WERI-Rb-1 (cell line): Measurements from ENCODE around the gene KIF3B.

Experiments
- DNase-seq: peaks from one replicate; pipeline ENCODE4 v3.0.0-alpha.2; 2020
- H3K27ac ChIP-seq: fragments of 250-450 bp; sonication (Bioruptor Pico); 2 replicates; pipeline ENCODE4 v1.5.1; 2020; ENCODE audit warnings: mild to moderate bottlenecking, moderate library complexity
- H3K27me3 ChIP-seq: fragments of 250-450 bp; sonication (Bioruptor Pico); 2 replicates; pipeline ENCODE4 v1.5.1; 2021; ENCODE audit warnings: mild to moderate bottlenecking, low read depth, moderate library complexity; ENCODE audit not compliant: insufficient read depth, severe bottlenecking
- H3K36me3 ChIP-seq: fragments of 250-450 bp; sonication (Bioruptor Pico); 2 replicates; pipeline ENCODE4 v1.5.1; 2020; ENCODE audit warnings: mild to moderate bottlenecking, moderate library complexity
- H3K4me3 ChIP-seq: 2 replicates; pipeline ENCODE4 v1.5.1; 2011; ENCODE audit warnings: low read depth, mild to moderate bottlenecking, control low read depth, low read length
- H3K9me3 ChIP-seq: fragments of 250-450 bp; sonication (Bioruptor Pico); 2 replicates; pipeline ENCODE4 v1.5.1; 2021; ENCODE audit warnings: mild to moderate bottlenecking, moderate library complexity; ENCODE audit not compliant: severe bottlenecking
- TF ChIP-seq, protein P1 (sequence below): IDR thresholded peaks from 2 replicates; pipeline ENCODE4 v1.5.1; 2011; ENCODE audit warnings: low read depth, mild to moderate bottlenecking, control low read depth, inconsistent platforms, low read length

KIF3B gene

DNA sequence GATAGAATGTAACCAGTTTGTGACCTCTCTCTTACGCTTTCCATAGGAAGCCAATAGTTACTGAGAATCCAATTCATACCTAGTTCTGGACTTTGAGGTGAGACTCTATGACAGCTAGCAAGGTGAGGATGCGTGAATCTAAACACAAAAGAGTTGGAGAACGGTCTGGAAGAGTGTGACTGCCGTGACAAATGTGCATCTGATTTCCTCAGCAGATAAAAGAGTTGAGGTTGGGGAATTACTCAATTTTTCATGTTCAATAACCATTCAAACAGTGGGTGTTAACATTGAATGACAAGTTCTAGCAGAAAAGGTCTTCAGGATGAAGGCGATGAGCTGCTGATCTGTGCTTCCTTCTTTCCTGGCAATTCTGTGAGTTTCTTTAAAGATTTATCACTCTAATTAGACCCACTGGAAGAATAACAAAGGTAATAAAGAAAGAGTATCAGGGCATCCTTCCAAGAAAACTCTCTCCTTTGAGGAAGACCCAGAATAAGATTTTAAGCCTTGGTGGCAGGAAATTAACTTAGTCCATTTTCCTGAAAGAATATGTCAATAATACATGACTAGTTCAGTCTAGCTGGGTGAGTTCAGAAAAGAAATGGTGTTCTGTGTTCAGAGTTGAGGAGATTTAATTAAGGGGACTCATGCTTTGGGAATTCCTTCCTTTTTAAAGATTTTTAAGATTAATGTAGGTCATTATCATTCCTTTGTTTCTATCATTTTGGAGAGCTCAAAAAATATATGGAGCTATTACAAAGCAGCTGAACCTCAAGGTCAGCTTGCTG, 24.5 kb downstream of the KIF3B start:
- no peak for DNase-seq
- no peak overlapping the region for H3K27ac ChIP-seq
- no peak overlapping the region for H3K4me3 ChIP-seq
- no peaks in the 10 kb centered on the region for H3K9me3 ChIP-seq
- no peaks in the 10 kb centered on the region for H3K27me3 ChIP-seq
- H3K36me3 ChIP-seq: no peaks in the 10 kb centered on the region
- TF ChIP-seq, protein P1, sequence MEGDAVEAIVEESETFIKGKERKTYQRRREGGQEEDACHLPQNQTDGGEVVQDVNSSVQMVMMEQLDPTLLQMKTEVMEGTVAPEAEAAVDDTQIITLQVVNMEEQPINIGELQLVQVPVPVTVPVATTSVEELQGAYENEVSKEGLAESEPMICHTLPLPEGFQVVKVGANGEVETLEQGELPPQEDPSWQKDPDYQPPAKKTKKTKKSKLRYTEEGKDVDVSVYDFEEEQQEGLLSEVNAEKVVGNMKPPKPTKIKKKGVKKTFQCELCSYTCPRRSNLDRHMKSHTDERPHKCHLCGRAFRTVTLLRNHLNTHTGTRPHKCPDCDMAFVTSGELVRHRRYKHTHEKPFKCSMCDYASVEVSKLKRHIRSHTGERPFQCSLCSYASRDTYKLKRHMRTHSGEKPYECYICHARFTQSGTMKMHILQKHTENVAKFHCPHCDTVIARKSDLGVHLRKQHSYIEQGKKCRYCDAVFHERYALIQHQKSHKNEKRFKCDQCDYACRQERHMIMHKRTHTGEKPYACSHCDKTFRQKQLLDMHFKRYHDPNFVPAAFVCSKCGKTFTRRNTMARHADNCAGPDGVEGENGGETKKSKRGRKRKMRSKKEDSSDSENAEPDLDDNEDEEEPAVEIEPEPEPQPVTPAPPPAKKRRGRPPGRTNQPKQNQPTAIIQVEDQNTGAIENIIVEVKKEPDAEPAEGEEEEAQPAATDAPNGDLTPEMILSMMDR: no peak

DNA sequence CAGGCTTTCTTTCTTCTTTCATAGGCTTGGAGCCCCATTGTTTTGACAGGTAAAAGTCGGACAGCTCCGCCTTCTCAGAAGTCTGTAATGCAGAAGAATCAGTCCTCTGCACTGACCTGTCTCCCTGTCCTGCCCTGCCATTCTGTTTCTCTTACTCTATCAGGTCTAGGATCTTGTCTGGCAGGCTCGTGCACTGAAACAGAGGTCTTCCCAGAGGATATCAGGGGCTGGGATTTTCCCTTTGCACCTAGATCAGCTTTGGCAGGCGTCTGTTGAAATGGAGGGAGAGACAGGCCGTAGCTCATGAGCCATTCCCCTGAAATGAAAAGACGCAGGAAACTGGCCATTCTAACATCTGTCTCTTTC, 25.0 kb downstream of the KIF3B start:
- TF ChIP-seq, protein P1: no peak
- H3K27me3 ChIP-seq: no peaks in the 10 kb centered on the region
- no peak overlapping the region for H3K27ac ChIP-seq
- no peaks in the 10 kb centered on the region for H3K36me3 ChIP-seq
- no peaks in the 10 kb centered on the region for H3K9me3 ChIP-seq
- DNase-seq: no peak
- no peak overlapping the region for H3K4me3 ChIP-seq

DNA sequence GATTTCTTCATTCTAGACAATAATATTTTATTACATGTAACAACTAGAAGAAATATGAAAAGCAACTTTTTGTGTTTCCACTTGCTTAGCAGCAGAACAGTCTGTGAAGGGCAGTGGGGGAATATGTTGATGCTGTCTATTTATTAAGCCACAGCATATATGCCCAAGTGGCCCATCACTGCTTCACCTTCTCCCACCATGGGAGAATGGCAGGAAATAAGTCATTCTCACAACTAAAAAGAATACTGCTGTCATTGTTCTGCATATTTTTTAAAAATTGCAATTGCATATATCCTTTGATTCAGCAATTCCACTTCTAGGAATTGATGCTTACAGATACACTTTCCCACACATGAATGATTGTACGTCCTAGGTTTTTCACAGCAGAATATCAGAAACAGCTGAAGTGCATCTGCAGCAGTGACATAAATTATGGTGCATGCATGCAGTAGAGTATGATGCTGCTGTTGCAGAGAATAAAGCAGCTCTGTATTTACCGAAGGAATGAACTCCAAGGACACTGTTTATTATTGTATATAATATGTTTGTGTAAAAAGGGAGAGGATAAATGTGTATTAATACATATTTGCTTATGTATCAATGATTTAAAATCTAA, 26.8 kb downstream of the KIF3B start:
- H3K27me3 ChIP-seq: no peaks in the 10 kb centered on the region
- no peak overlapping the region for H3K27ac ChIP-seq
- H3K9me3 ChIP-seq: no peaks in the 10 kb centered on the region
- no peak for DNase-seq
- no peak overlapping the region for H3K4me3 ChIP-seq
- no peaks in the 10 kb centered on the region for H3K36me3 ChIP-seq
- TF ChIP-seq, protein P1: no peak

DNA sequence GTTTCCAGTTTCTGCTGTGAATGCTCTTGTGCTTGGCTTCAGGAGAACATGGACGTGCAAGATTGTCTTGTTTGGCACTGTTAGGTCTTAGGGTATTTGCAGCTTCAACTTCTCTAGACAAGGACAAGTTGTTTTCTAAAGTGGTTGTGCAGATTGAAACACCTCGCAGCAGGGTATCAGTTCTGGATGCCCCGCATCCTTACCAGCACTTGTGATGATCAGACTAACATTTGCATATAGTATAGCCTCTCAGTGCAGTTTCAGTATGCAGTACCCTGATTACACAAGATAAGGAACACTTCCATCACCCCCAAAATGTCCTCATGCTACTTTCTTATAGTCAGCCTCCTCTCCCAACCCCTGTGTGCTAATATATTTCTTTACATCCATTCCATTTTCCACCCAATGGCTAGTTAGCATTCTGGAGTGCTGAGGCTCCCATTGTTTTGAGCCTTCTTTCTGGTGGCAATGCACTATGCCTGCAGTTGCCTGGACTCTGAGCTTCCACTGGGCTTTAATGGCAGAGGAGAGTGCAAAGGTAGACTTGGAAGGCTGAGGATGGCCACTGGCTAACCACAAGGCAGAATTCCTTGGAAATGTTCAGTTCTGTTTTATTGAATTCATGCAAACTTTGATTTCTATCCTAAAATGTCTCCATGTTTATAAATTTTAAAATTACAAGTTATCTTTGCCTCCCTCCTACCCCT, 35.4 kb downstream of the KIF3B start:
- no peak for DNase-seq
- Histone ChIP-seq H3K4me3 (no peak overlapping the region), H3K9me3 (no peaks in the 10 kb centered on the region), H3K27me3 (no peaks in the 10 kb centered on the region), H3K36me3 (peaks cover 19% of the 10 kb centered on the region), H3K27ac (no peak overlapping the region)
- TF ChIP-seq, protein P1: no peak

GRCh38 chr20:32314768-32315167, 37.3 kb downstream of the KIF3B start:
- Histone ChIP-seq H3K4me3 (no peak overlapping the region), H3K27me3 (no peaks in the 10 kb centered on the region), H3K27ac (no peak overlapping the region), H3K36me3 (peaks cover 24% of the 10 kb centered on the region), H3K9me3 (no peaks in the 10 kb centered on the region)
- TF ChIP-seq, protein P1: no peak
- DNase-seq: no peak
